ENCODE data around the gene WSCD2. TPM values are rescaled to one million over a fixed set of nuclear protein-coding genes. Genes with fewer than 3 reads are reported as not detected.

WSCD2 gene
- polyA plus RNA-seq, 10 donors: 1.4 to 4.2 (median 3.1) TPM

- no peak for DNase-seq
Measured at GRCh38 chr12:108157870-108158459, 28.9 kb downstream of the WSCD2 start.

GRCh38 chr12:108162207-108162606 is 33.1 kb downstream of the WSCD2 start:
- DNase-seq: peak in 1 of 3 donors; percentile 31

- DNase-seq: no peak
Measured at GRCh38 chr12:108166505-108166904, 37.4 kb downstream of the WSCD2 start.

- no peak for DNase-seq
Measured at GRCh38 chr12:108167974-108168373, 38.9 kb downstream of the WSCD2 start.

GRCh38 chr12:108169708-108170107 is 40.6 kb downstream of the WSCD2 start:
- DNase-seq: no peak

GRCh38 chr12:108170164-108170563 is 41.1 kb downstream of the WSCD2 start:
- no peak for DNase-seq

GRCh38 chr12:108172033-108172432 is 42.9 kb downstream of the WSCD2 start:
- no peak for DNase-seq

GRCh38 chr12:108173160-108173559 is 44.1 kb downstream of the WSCD2 start:
- no peak for DNase-seq

- DNase-seq: no peak
Measured at GRCh38 chr12:108173892-108174291, 44.8 kb downstream of the WSCD2 start.

GRCh38 chr12:108174641-108175040 is 45.6 kb downstream of the WSCD2 start:
- DNase-seq: no peak

GRCh38 chr12:108175310-108175709 is 46.2 kb downstream of the WSCD2 start:
- peak in 1 of 3 donors; percentile 11 for DNase-seq

GRCh38 chr12:108176292-108176691 is 47.2 kb downstream of the WSCD2 start:
- DNase-seq: no peak

GRCh38 chr12:108177131-108177530 is 48.0 kb downstream of the WSCD2 start:
- DNase-seq: no peak

- no peak for DNase-seq
Measured at GRCh38 chr12:108179305-108179704, 50.2 kb downstream of the WSCD2 start.

GRCh38 chr12:108180255-108181094 is 51.4 kb downstream of the WSCD2 start:
- no peak for DNase-seq

GRCh38 chr12:108181095-108181454 is 52.0 kb downstream of the WSCD2 start:
- DNase-seq: no peak

GRCh38 chr12:108182096-108182495 is 53.0 kb downstream of the WSCD2 start:
- DNase-seq: no peak

- DNase-seq: no peak
Measured at GRCh38 chr12:108185002-108185401, 55.9 kb downstream of the WSCD2 start.

GRCh38 chr12:108187831-108188230 is 58.7 kb downstream of the WSCD2 start:
- no peak for DNase-seq

GRCh38 chr12:108190529-108190928 is 61.4 kb downstream of the WSCD2 start:
- peak; percentile 10 to 26 (median 23) for DNase-seq

GRCh38 chr12:108191086-108191485 is 62.0 kb downstream of the WSCD2 start:
- DNase-seq: no peak

- DNase-seq: no peak
Measured at GRCh38 chr12:108191938-108192337, 62.9 kb downstream of the WSCD2 start.

- no peak for DNase-seq
Measured at GRCh38 chr12:108193493-108193892, 64.4 kb downstream of the WSCD2 start.

GRCh38 chr12:108193917-108194316 is 64.8 kb downstream of the WSCD2 start:
- peak; percentile 5 to 46 (median 27) for DNase-seq

All from muscle of back (tissue), 11 donors.